GM12878 (cell line): ENCODE measurements around the gene CAMK4. TPM values are rescaled to one million over a fixed set of nuclear protein-coding genes. Genes with fewer than 3 reads are reported as not detected.

ENCODE experiments used
- ATAC-seq: fragments of 200-7000 bp; cut with Tn5 transposase; 3 replicates; pipeline ENCODE4 v1.9.1; 2020; ENCODE audit warnings: mild to moderate bottlenecking, moderate library complexity
- BruUV-seq: library from RNA; stranded (reverse); fragments of 400-500 nt; replicated peaks from 2 replicates; lab custom pipeline; 2021; lab: Mats Ljungman, UMichigan
- CTCF ChIA-PET: fragments of 300-600 bp; sonication (Branson Sonifier 250); formaldehyde crosslinking; extraction: SDS; loops from one replicate; lab custom pipeline; 2021; ENCODE audit warnings: inconsistent platforms; lab: Yijun Ruan, JAX
- POLR2A ChIA-PET: fragments of 350-600 bp; formaldehyde crosslinking; extraction: SDS; loops from one replicate; lab custom pipeline; 2021; ENCODE audit warnings: inconsistent platforms; lab: Charles Lee
- RAD21 ChIA-PET: fragments of 300-600 bp; sonication (Branson Sonifier 250); formaldehyde crosslinking; loops from one replicate; lab custom pipeline; 2023; ENCODE audit warnings: antibody characterized with exemption; ENCODE audit not compliant: unreplicated experiment; lab: Charles Lee
- SMC1A ChIA-PET: fragments of 300-600 bp; sonication (Branson Sonifier 250); formaldehyde crosslinking; loops from one replicate; lab custom pipeline; 2023; ENCODE audit not compliant: unreplicated experiment, uncharacterized antibody; lab: Charles Lee
- DNase-seq: peaks from one replicate; pipeline ENCODE4 v3.0.0-alpha.2; 2011; ENCODE audit warnings: low read depth, low spot score
- FAIRE-seq: peaks from 3 replicates; lab custom pipeline; 2011; peaks lifted over from hg19 to GRCh38; lab: Jason Lieb, UNC
- H2AFZ ChIP-seq: 2 replicates; pipeline ENCODE4 v1.6.0; 2011; ENCODE audit warnings: low read depth, low read length, control low read depth; ENCODE audit not compliant: control insufficient read depth
- H3K27ac ChIP-seq: 2 replicates; pipeline ENCODE4 v1.5.1; 2011; ENCODE audit warnings: control low read depth; ENCODE audit not compliant: control insufficient read depth, insufficient read depth
- H3K27me3 ChIP-seq, 2 experiments: replicated peaks in 1 of 2; 2 replicates each; pipeline versions ENCODE4 v1.6.0 to v1.6.1; 2011; ENCODE audit warnings: low read length in 1 of 2; ENCODE audit not compliant: control insufficient read depth in 2 of 2, insufficient read depth in 2 of 2
- H3K36me3 ChIP-seq, 2 experiments: 2 replicates each; pipeline ENCODE4 v1.5.1; 2011; ENCODE audit warnings: low read length in 1 of 2; ENCODE audit not compliant: control insufficient read depth in 2 of 2, insufficient read depth in 2 of 2
- H3K4me1 ChIP-seq: 2 replicates; pipeline ENCODE4 v1.6.1; 2011; ENCODE audit warnings: mild to moderate bottlenecking, low read length, moderate library complexity, mixed read lengths; ENCODE audit not compliant: control insufficient read depth, insufficient read depth
- H3K4me2 ChIP-seq: 2 replicates; pipeline ENCODE4 v1.6.0; 2011; ENCODE audit warnings: control low read depth; ENCODE audit not compliant: control insufficient read depth, insufficient read depth
- H3K4me3 ChIP-seq: fragments of 200-600 bp; sonication (generic); 2 replicates; pipeline ENCODE4 v1.5.1; 2016
- H3K79me2 ChIP-seq: 2 replicates; pipeline ENCODE4 v1.6.0; 2011; ENCODE audit warnings: low read length; ENCODE audit not compliant: control insufficient read depth, insufficient read depth
- H3K9ac ChIP-seq: 2 replicates; pipeline ENCODE4 v1.8.0; 2011; ENCODE audit warnings: low read length, control low read depth, mixed read lengths; ENCODE audit not compliant: control insufficient read depth, insufficient read depth
- H3K9me3 ChIP-seq: replicated peaks from 3 replicates; pipeline ENCODE4 v1.5.1; 2011; ENCODE audit warnings: mild to moderate bottlenecking, low read length; ENCODE audit not compliant: control insufficient read depth, insufficient read depth
- H4K20me1 ChIP-seq: 2 replicates; pipeline ENCODE4 v1.6.0; 2011; ENCODE audit not compliant: control insufficient read depth, insufficient read depth
- ASH2L ChIP-seq: fragments of 300-600, 200-600 bp; sonication (generic); IDR thresholded peaks from 2 replicates; pipeline ENCODE4 v1.6.1; 2017; ENCODE audit warnings: low read depth, mild to moderate bottlenecking, borderline replicate concordance
- CBFB ChIP-seq: IDR thresholded peaks from 2 replicates; pipeline ENCODE4 v1.6.1; 2016; ENCODE audit warnings: antibody characterized with exemption, low read depth
- CEBPZ ChIP-seq: fragments of 150-350 bp; IDR thresholded peaks from 2 replicates; pipeline ENCODE4 v1.6.1; 2016; ENCODE audit warnings: low read depth, low read length
- FOS ChIP-seq: IDR thresholded peaks from 3 replicates; pipeline ENCODE4 v1.6.1; 2011; ENCODE audit warnings: borderline replicate concordance; ENCODE audit not compliant: insufficient read length; ENCODE audit errors: extremely low read depth
- FOXM1 ChIP-seq: IDR thresholded peaks from 2 replicates; pipeline ENCODE4 v1.6.1; 2012; ENCODE audit warnings: low read depth, mild to moderate bottlenecking, inconsistent platforms, low read length, moderate library complexity
- PAX8 ChIP-seq: fragments of 450-650 bp; IDR thresholded peaks from 2 replicates; pipeline ENCODE4 v1.6.1; 2017; ENCODE audit warnings: mild to moderate bottlenecking, moderate library complexity
- RELB ChIP-seq: fragments of 450-650 bp; IDR thresholded peaks from 2 replicates; pipeline ENCODE4 v1.6.1; 2017; ENCODE audit warnings: low read depth, mild to moderate bottlenecking, moderate library complexity
- SMAD5 ChIP-seq: IDR thresholded peaks from 2 replicates; pipeline ENCODE4 v1.6.1; 2016; ENCODE audit warnings: antibody characterized with exemption, low read depth
- SREBF1 ChIP-seq: IDR thresholded peaks from 2 replicates; pipeline ENCODE4 v1.6.1; 2012; ENCODE audit warnings: mild to moderate bottlenecking, low read length
- whole genome bisulfite sequencing: methylation state at CpG from one replicate; pipeline ENCODE4 v1.1.6; 2016; ENCODE audit warnings: low lambda C conversion rate; ENCODE audit not compliant: insufficient replicate concordance, insufficient coverage; ENCODE audit errors: missing lambda C conversion rate; 5-methylcytosine and 5-hydroxymethylcytosine counted together
- in situ Hi-C: fragments of 300-500 bp; cut with MboI; formaldehyde crosslinking; loops from 9 replicates; pipeline ENCODE4 v1.14.3; 2018; ENCODE audit warnings: mixed read lengths
- intact Hi-C: fragments of 100-400 bp; cut with micrococcal nuclease; formaldehyde crosslinking; loops from one replicate; pipeline ENCODE4 v1.14.2; 2022; ENCODE audit not compliant: unreplicated experiment
- polyA plus RNA-seq, 11 experiments: library from polyadenylated mRNA; depleted of rRNA in 4 of 11; unstranded in 6 of 11; stranded (reverse) in 5 of 11; fragments of >200 nt; fragmentation: Nextera tagmentation in 4 of 11; fragmentation: Illumina TruSeq in 1 of 11; extraction: Ambion mirVana in 4 of 11; extraction: Trizol in 1 of 11; gene quantifications; 1 replicate in 1 of 11; 2 replicates in 10 of 11; pipeline versions ENCODE4 v1.2.1 to v1.2.3, GENCODE V29; 2011 to 2016; ENCODE audit warnings: inconsistent platforms in 2 of 11, missing spikeins in 2 of 11, low read depth in 1 of 11
- total RNA-seq, 4 experiments: library from RNA; depleted of rRNA in 3 of 4; stranded (reverse); fragments of >200 nt in 3 of 4; fragmentation: Illumina TruSeq in 1 of 4; extraction: Trizol in 1 of 4; gene quantifications; 2 replicates each; pipeline versions ENCODE4 v1.2.1 to v1.2.3, GENCODE V29; 2013 to 2021
- TF ChIP-seq, protein P1 (sequence below): IDR thresholded peaks from 2 replicates; pipeline ENCODE4 v1.6.1; 2012; ENCODE audit warnings: low read depth, low read length, improper control_type of control experiment

Gene CAMK4
- total and polyA plus RNA-seq, 10 of the 15 experiments (the other 5 are each of a cell fraction or from before 2014, with no cell fraction given), result 13.3 to 51.9 (median 35.3) TPM

- no peak for TF ChIP-seq RELB
- TF ChIP-seq FOS, result no peak
- no peak for TF ChIP-seq SREBF1
- TF ChIP-seq ASH2L, result no peak
These were observed 162.6 kb downstream of the CAMK4 start (continued) for GRCh38 chr5:111386832-111387162.

DNA sequence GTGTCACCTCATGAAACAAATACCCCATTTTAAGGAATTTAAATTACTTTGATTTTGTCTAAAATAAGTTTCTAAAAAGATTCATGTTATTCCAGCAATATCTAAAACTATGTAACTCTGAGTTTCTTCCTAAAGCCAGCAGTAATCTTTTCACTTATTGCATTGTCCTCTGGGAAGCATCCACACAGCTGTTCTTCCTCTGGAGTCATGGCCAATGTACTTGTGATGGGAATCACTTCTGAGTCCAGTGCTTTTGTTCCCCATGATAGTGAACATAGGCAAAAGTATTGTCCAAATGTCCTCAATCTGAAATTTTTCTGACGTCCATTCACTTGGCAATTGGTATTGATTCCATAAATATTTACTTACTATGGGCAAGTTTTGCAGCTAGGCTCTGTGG, 163.2 kb downstream of the CAMK4 start:
- POLR2A ChIA-PET, result no interaction called here
- H3K9me3 ChIP-seq, result no peaks in the 10 kb centered on the region
- no peak overlapping the region for H3K4me2 ChIP-seq
- H3K36me3 ChIP-seq, result peaks cover 0 to 7% of the 10 kb centered on the region in 2 experiments; a peak in 1 of 4 replicates
- H3K4me3 ChIP-seq, result no peak overlapping the region
- ATAC-seq, result no peak
- SMC1A ChIA-PET, result interaction anchor here (0.9 to 1.9 kb wide), 4 partner anchors 9 to 108 kb away, joined by 3 to 8 read pairs (median 4); no protein-coding TSS in a partner anchor
- H2AFZ ChIP-seq, result no peak overlapping the region
- TF ChIP-seq, protein P1, sequence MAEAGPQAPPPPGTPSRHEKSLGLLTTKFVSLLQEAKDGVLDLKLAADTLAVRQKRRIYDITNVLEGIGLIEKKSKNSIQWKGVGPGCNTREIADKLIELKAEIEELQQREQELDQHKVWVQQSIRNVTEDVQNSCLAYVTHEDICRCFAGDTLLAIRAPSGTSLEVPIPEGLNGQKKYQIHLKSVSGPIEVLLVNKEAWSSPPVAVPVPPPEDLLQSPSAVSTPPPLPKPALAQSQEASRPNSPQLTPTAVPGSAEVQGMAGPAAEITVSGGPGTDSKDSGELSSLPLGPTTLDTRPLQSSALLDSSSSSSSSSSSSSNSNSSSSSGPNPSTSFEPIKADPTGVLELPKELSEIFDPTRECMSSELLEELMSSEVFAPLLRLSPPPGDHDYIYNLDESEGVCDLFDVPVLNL, result no peak
- TF ChIP-seq PAX8 (no peak), SMAD5 (no peak), FOXM1 (no peak), CBFB (no peak), CEBPZ (no peak)
- no peaks in the 10 kb centered on the region for H3K79me2 ChIP-seq
- no peaks in the 10 kb centered on the region for H4K20me1 ChIP-seq
- CTCF ChIA-PET, result interaction anchor here (1.9 kb wide), 1 partner anchor 231 kb away, joined by 5 read pairs; no protein-coding TSS in a partner anchor
- WGBS, result 42% methylated on average over 1 of the region's 1 CpG
- no TSS peak for BruUV-seq
- no peaks in the 10 kb centered on the region for H3K27me3 ChIP-seq
- DNase-seq, result no peak
- intact Hi-C loops (no loop called here), in situ Hi-C loops (no loop called here)
- RAD21 ChIA-PET, result no interaction called here
- no peaks in the 10 kb centered on the region for H3K4me1 ChIP-seq
- H3K27ac ChIP-seq, result no peak overlapping the region
- no peak overlapping the region for H3K9ac ChIP-seq
- FAIRE-seq, result no peak
